HG03342 (cell line): ENCODE data around the gene TIMM44.
"Not testable (repeated sequence)": the region's sequence is repeated elsewhere in the genome, so short reads cannot be mapped to it uniquely, and the experiment has no call there.

Experiments used
- ATAC-seq: cut with Tn5 transposase; IDR thresholded peaks from one replicate; pipeline ENCODE4 v1.9.1; 2021; ENCODE audit warnings: mild to moderate bottlenecking, moderate library complexity; ENCODE audit not compliant: unreplicated experiment

The TIMM44 gene

DNA sequence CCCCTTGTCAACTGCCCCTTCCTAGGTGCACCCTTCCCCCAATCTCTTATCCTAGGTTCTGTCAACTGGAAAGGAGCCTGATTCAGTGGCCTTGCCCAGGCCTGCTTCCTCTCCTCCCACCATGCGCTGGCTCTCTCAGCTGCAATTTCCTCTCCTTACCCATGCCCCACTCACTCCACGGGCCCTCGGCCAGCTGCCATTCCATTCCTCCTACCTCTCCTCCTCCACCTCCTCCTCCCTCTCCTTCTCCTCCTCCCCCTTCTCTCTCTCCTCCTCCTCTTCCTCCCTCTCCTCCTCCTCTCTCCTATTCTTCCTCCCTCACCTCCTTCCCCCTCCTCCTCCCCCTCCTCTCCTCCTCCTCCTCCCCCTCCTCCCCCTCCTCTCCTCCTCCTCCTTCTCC is 9.6 kb upstream of the TIMM44 start:
- ATAC-seq = no peak

GRCh38 chr19:7947939-7948338 is 4.5 kb upstream of the TIMM44 start:
- ATAC-seq = no peak

DNA sequence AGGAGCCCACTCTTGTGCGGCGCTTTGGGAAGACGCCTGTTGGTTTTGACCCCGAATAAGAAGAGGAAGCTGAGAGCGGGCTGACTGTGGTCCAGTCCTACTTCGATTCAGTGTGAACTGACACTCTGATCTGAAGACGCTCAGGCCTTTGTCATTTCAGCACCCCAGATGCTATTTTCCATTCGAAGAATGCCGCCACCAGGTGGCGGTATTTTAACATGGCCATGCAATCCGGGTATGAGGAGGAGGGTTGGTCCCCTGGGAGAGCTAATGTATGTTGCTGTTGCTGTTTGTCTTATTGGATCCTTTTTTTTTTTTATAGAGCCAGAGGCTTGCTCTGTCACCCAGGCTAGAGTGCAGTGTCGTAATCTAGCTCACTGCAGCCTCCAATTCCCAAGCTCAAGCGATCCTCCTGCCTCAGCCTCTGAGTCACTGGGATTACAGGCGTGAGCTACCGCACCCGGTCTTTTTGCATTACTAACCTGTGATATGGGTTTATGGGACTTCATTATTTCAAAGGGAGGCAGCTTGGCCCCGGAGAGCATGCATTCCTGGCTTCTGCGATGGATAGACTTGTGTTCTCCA is 803 bp upstream of the TIMM44 start:
- ATAC-seq = peak; percentile 22

- no peak for ATAC-seq
Observed at GRCh38 chr19:7942981-7943443, 454 bp downstream of the TIMM44 start.

DNA sequence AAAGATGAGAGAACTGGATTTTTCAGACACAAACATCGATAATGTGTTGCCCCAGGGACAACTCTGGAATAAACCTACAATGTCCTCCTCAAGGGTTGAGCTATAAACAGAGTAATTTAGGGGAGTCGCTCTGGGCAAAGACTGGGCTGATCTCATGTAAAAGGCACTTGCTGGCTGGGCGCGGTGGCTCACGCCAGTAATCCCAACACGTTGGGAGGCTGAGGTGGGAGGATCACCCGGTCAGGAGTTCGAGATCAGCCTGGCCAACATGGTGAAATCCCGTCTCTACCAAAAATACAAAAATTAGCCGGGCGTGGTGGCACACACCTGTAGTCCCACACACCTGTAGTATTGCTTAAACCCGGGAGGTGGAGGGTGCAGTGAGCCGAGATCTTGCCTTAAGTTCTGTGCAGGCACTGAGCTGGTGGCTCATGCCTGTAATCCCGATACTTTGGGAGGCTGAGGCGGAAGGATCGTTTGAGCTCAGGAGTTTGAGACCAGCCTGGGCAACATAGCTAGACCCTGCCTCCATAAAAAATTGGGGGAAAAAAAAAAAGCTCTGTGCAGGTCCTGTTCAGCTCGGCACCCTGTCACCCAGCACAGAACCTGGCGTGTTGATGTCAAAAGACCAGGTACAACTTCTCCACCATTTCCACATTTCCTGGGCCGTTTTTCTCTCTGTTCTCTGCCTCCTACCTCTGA is 1.4 kb downstream of the TIMM44 start:
- ATAC-seq = no peak

DNA sequence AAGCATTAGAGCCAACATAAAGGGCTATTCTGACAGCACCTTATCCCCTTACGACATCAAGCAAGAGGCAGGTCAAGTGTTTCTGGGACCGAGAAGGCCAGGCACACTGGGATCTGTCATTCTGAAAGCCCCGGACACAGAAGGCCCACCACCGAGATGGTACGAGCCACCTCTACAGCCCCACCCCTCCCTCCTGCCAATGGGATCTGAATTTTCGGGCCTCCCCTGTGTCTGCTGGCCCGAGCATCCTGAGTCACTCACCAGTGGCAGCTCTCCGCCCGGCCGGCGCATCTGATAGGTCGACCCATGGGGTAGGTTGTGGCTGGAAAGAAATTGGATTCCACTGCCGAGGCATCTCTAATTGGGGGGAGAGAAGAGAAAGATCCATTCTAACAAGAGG is 2.6 kb downstream of the TIMM44 start:
- ATAC-seq = no peak

DNA sequence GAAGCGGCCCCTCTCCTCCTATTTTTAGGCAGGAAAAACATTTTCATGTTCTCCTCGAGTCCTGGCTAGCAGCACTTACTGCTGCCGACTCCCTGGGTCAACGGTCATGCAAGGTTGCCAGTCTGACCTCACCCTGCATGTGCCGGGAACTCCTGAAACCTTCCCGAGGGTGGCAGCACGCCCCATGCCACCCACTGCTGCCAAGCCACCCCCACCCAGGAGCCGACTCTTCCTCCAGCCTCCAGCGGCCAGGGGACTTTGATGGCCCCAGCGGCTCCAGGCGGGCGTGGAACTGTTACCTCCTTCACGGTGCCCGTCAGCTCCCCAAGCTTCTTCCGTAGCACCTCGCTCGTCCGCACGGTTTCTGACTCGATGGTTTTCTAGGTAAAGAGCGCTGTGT is 8.7 kb downstream of the TIMM44 start:
- no peak for ATAC-seq

DNA sequence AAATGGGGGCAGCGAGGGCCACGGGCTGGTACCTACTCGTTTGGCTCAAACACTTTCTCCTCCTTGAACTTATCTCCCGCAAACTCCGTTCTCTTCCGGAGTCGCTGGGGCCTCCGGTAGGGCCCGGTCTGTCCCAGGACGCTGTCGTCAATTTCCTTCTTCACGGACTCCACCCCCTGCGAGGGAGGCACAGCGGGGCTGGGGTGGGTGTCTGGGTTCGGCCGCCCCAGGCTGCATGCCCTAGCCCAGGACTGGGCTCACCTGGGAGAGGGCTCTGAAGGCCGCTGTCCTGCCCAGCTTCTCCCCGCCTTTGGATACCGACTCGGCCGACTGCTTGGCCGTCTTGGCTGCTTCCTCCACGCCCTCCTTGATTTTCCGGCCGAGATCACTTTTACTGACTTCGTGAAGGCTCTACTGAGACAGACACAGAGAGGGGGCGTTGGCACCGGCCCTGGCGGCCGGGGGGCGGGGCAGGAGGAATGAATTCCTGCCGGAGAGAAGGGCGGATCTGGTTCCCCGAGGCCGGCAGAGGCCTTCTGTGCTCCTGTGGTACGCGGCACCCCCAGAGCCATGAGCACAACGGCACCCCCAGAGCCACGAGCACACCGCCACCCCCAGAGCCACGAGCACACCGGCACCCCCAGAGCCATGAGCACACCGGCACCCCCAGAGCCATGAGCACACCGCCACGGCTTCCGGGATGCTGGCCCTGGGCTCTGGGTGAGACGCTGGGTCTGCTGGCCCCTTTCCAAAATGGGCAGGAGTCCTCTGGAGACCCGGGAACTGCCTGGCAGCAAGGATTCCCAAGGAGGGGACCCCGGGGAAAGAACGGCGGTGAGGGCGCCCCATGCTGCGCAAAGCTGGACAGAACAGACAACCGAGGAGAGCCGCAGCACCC is 9.4 kb downstream of the TIMM44 start:
- no peak for ATAC-seq

DNA sequence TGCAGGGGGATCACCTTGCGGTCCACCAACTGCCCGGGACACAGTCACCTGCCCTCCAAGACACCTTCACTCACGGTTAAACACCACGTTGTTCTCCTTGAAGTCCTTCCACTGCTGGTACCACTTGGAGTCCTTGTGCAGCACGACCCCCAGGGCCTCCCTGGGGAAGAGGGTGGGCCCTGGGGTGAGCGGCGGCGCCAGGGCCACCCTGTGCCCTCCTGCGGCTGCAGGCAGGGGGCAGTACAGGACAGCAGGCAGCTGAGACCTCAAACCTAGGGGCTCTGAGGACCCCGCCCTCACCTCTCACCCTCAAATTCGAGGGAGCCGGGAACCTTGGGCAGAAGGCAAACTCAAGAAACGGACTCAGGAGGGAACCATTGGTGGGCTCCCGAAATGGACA is 10.1 kb downstream of the TIMM44 start:
- ATAC-seq = no peak

- ATAC-seq = no peak
Observed at GRCh38 chr19:7932930-7933300, 10.6 kb downstream of the TIMM44 start.

- ATAC-seq = no peak
Observed at GRCh38 chr19:7932276-7932929, 11.1 kb downstream of the TIMM44 start.

GRCh38 chr19:7931221-7932061 is 12.0 kb downstream of the TIMM44 start:
- no peak for ATAC-seq

DNA sequence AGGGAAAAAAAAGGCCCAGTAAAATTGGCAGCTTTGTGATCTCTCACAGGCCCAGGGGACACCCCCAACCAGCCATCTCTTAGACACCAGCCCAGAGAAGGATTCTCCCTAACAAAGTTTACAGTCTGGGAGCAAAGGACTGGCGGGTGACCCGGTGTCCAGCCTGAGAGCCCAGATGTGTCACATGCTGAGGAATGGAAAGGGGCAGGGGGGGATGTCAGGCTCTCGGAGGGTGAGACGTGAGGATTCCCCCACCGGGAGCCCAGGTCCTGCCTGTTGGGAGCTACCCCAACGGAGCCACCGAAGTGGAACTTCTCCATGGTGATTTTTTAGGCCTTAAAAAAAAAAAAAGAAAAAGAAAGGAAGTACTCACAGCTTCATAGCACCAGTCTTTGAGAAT is 12.7 kb downstream of the TIMM44 start:
- ATAC-seq = no peak

GRCh38 chr19:7930030-7930429 is 13.4 kb downstream of the TIMM44 start:
- ATAC-seq = not testable (repeated sequence)

DNA sequence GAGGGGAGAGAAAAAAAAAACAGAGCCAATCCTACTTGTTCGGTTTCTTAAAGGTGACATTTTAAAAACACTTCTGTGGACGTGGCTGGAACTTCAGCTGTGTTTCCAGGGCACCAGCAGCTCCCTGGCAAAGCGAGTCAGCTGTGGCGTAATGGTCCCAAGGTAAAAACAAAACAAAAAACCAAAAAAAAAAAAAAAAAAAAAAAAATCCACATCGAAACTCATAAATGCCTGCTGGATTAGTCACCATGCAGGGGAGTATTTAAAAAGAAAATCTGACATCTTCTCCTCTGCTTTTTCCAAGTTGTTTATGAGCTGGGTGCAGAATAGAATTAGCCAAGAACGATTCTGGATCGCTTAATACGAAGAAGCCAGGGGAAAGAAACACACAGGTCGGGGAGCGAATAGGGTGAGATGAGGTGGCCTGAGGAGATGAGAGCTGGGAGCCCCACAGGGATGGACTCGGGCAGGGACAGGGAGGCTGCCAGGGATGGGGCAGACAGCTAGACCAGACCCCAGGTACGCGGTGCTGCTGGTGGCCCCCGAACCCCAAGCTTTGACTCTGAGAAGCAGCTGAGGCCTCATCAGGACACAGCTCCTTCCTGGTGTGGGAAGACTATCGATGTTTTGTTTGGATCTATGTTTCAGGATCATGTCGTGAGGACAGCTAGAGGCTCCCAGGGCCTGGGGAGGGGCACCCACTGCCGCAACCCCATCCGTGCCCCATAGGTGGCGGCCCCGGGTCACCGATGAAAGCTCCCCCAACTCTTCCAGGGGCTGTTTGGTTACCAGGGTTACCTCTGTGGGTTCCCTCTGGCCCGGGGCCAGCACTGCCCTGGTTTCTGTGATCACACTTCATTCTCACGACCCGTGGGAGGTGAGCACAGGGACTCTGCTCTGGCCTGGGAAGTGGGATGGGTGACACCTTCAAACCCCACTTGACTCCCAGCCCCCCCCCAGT is 14.4 kb downstream of the TIMM44 start:
- ATAC-seq = no peak

GRCh38 chr19:7928334-7928706 is 15.1 kb downstream of the TIMM44 start:
- ATAC-seq = no peak

GRCh38 chr19:7927605-7928333 is 15.7 kb downstream of the TIMM44 start:
- ATAC-seq = no peak

DNA sequence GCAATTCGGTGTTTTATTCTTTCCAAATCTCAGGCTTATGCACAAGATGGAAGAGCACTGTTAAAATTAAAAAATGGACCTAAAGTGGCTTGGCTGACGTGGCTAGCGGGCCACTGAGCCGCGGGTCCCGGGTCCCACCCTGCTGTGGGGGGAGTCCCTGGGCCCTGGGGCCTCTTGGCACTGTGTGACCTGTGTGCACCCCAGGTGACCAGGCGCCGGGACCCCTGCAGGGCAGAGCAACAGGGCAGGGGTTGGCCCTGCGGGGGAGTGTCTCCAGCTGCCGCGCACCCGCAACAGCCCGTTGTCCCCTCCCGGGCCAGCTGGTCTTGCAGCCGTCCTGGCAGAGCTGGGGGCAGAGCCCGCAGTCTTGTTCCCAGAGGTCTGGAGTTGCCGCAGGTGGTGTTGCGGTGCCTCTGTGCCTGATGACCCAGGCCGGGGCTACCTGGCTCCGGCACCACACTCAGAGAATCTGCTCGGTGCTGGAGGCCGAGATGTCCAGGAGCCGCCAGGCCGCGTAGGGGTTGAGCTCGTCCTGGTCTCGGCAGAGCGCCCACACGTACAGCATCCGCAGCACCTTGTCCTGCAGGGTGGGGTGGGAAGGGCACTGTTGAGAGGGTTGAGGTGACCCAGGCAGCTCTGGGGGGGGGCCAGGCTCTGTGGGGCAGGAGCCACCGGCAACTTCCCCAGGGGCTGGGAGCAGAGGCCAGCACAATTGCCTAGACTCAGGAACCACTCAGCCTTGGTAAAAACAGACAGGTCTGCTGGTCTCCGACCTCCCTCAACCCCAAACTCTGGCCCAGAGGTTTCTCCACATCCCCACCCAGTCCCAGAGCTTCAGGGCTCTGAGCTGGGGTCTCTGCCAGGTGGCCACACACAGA is 16.5 kb downstream of the TIMM44 start:
- ATAC-seq = no peak
